ENCODE measurements around the gene CCDC71.

DNA sequence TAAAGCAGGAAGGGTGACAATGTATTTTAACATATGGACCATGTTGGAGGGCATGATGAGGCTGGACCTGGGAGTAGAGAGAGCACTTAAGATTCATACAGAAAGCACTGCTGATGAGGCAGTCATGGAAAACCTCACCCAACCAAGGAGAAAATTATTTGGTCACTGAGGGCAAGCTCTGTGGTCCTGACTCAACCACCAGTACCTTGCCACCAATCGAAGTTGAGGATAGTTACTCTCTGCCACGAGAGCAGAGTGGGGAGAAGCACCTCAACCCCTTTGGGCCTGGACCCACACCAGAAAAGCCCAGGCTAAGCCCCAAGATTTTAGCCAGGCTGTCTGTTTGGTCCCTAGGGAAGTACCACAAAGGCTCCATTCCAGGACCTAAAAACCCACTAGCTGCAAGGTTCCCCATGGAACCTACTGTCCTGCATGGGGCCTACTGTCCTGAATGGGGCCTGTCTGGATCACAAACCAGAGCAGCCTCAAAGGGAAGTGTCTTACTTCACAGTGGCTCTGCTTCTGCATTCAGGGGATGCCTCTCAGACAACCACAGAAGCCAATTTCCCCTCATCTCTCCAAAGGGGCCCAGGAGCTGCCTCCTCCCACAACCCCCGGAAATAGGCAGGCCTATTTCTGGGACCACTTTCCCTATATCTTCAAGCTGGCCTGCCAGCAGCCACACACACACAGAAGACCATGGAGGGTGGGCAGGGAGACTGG lies 4.2 kb downstream of the CCDC71 start:
- TF ChIP-seq MYNN (CRISPR knock-in tag; IDR thresholded peaks at IDR 0.05; ENCODE audit: low read depth) (no peak), TAF1 (CRISPR knock-in tag; IDR thresholded peaks at IDR 0.05) (no peak), ZFX (CRISPR knock-in tag; IDR thresholded peaks at IDR 0.05; ENCODE audit: low read depth) (no peak), ZNF768 (CRISPR knock-in tag; IDR thresholded peaks at IDR 0.05) (no peak), MTF1 (CRISPR knock-in tag; IDR thresholded peaks at IDR 0.05) (no peak), FOXM1 (CRISPR knock-in tag; IDR thresholded peaks at IDR 0.05) (no peak), CREB1 (IDR thresholded peaks at IDR 0.05) (no peak), CREB1 (CRISPR knock-in tag; IDR thresholded peaks at IDR 0.05) (no peak), EZH2 (conservative IDR thresholded peaks at IDR 0.05; ENCODE audit: low read depth, low read length) (no peak), FOXJ3 (CRISPR knock-in tag; IDR thresholded peaks at IDR 0.05; ENCODE audit: borderline replicate concordance) (no peak)
- TF ChIP-seq, protein P1, sequence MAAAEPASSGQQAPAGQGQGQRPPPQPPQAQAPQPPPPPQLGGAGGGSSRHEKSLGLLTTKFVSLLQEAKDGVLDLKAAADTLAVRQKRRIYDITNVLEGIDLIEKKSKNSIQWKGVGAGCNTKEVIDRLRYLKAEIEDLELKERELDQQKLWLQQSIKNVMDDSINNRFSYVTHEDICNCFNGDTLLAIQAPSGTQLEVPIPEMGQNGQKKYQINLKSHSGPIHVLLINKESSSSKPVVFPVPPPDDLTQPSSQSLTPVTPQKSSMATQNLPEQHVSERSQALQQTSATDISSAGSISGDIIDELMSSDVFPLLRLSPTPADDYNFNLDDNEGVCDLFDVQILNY (CRISPR knock-in tag; conservative IDR thresholded peaks at IDR 0.05): no peak
- TF ChIP-seq, protein P2, sequence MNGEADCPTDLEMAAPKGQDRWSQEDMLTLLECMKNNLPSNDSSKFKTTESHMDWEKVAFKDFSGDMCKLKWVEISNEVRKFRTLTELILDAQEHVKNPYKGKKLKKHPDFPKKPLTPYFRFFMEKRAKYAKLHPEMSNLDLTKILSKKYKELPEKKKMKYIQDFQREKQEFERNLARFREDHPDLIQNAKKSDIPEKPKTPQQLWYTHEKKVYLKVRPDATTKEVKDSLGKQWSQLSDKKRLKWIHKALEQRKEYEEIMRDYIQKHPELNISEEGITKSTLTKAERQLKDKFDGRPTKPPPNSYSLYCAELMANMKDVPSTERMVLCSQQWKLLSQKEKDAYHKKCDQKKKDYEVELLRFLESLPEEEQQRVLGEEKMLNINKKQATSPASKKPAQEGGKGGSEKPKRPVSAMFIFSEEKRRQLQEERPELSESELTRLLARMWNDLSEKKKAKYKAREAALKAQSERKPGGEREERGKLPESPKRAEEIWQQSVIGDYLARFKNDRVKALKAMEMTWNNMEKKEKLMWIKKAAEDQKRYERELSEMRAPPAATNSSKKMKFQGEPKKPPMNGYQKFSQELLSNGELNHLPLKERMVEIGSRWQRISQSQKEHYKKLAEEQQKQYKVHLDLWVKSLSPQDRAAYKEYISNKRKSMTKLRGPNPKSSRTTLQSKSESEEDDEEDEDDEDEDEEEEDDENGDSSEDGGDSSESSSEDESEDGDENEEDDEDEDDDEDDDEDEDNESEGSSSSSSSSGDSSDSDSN (CRISPR knock-in tag; IDR thresholded peaks at IDR 0.05): no peak

Measured in HepG2 (cell line).